Naive B cell (primary cell): Measurements from ENCODE around the gene IRF4. TPM values are rescaled to one million over a fixed set of nuclear protein-coding genes. Genes with fewer than 3 reads are reported as not detected.

Source experiments
- ATAC-seq, 2 donors: fragments of 150-1000 bp; cut with Tn5 transposase; 2 replicates each; pipeline ENCODE4 v1.10.0; 2021; ENCODE audit warnings: low read depth in 2 of 2, mild to moderate bottlenecking in 2 of 2, moderate library complexity in 2 of 2
- DNase-seq: peaks from one replicate; pipeline ENCODE4 v3.0.0; 2022
- H3K27ac Mint-ChIP-seq, 6 donors: one replicate each; pipeline ENCODE4 v1.8.0; 2020 to 2022; ENCODE audit warnings: mild to moderate bottlenecking in 6 of 6, mixed read lengths in 6 of 6, moderate library complexity in 5 of 6, inconsistent platforms in 2 of 6
- H3K27me3 Mint-ChIP-seq, 3 donors: one replicate each; pipeline ENCODE4 v1.8.0; 2021 to 2022; ENCODE audit warnings: mixed read lengths in 3 of 3, mild to moderate bottlenecking in 1 of 3
- H3K36me3 Mint-ChIP-seq, 2 donors: one replicate each; pipeline ENCODE4 v1.8.0; 2020 to 2022; ENCODE audit warnings: mixed read lengths in 2 of 2, inconsistent platforms in 1 of 2, mild to moderate bottlenecking in 1 of 2
- H3K4me1 Mint-ChIP-seq, 3 donors: one replicate each; pipeline ENCODE4 v1.8.0; 2020 to 2022; ENCODE audit warnings: mixed read lengths in 3 of 3, inconsistent platforms in 1 of 3, mild to moderate bottlenecking in 1 of 3, moderate library complexity in 1 of 3
- H3K4me3 Mint-ChIP-seq, 8 donors: one replicate each; pipeline ENCODE4 v1.8.0; 2020 to 2022; ENCODE audit warnings: mild to moderate bottlenecking in 8 of 8, mixed read lengths in 8 of 8, moderate library complexity in 8 of 8, inconsistent platforms in 2 of 8
- H3K9me3 Mint-ChIP-seq, 7 donors: one replicate each; pipeline ENCODE4 v1.8.0; 2020 to 2022; ENCODE audit warnings: mixed read lengths in 7 of 7, mild to moderate bottlenecking in 5 of 7, inconsistent platforms in 2 of 7, moderate library complexity in 1 of 7
- polyA plus RNA-seq, 6 donors: library from polyadenylated mRNA; unstranded; fragments of 300-500 nt; fragmentation: Illumina TruSeq; gene quantifications; one replicate each; pipeline ENCODE4 v1.2.3, GENCODE V29; 2021; ENCODE audit warnings: low read depth in 6 of 6

IRF4 gene
- polyA plus RNA-seq, 6 donors from 2014 or later: 20.8 to 45.7 (median 34.9) TPM

- peaks cover 0 to 1% (median 0%) of the 10 kb centered on the region in 3 donors for H3K27me3 Mint-ChIP-seq
- H3K4me3 Mint-ChIP-seq: peak overlapping the region; percentile 89 to 100 (median 99)
- ATAC-seq: peak in 1 of 2 donors; percentile 1
- peak overlapping the region; percentile 78 to 98 (median 96) for H3K27ac Mint-ChIP-seq
- no peak for DNase-seq
- peaks cover 0 to 2% (median 0%) of the 10 kb centered on the region in 7 donors for H3K9me3 Mint-ChIP-seq
- peaks cover 52 to 61% (median 55%) of the 10 kb centered on the region in 3 donors for H3K4me1 Mint-ChIP-seq
- peaks cover 23 to 32% of the 10 kb centered on the region in 2 donors for H3K36me3 Mint-ChIP-seq
Observed at GRCh38 chr6:393391-394221, 2.1 kb downstream of the IRF4 start.

GRCh38 chr6:394641-395289 lies 3.2 kb downstream of the IRF4 start:
- H3K4me1 Mint-ChIP-seq: peaks cover 60 to 71% (median 62%) of the 10 kb centered on the region in 3 donors

GRCh38 chr6:395432-396125 lies 4.0 kb downstream of the IRF4 start:
- Mint-ChIP-seq H3K9me3 (peaks cover 0 to 2% (median 0%) of the 10 kb centered on the region in 7 donors), H3K27me3 (no peaks in the 10 kb centered on the region), H3K4me3 (peak overlapping the region in 4 of 8 donors; percentile 29 to 97 (median 86)), H3K4me1 (peaks cover 61 to 70% (median 64%) of the 10 kb centered on the region in 3 donors), H3K36me3 (peaks cover 23 to 32% of the 10 kb centered on the region in 2 donors), H3K27ac (peak overlapping the region in 5 of 6 donors; percentile 77 to 98 (median 91))
- DNase-seq: no peak
- no peak for ATAC-seq

More at GRCh38 chr6:394641-395289, 3.2 kb downstream of the IRF4 start:
- peak overlapping the region in 7 of 8 donors; percentile 86 to 100 (median 97) for H3K4me3 Mint-ChIP-seq
- peaks cover 23 to 32% of the 10 kb centered on the region in 2 donors for H3K36me3 Mint-ChIP-seq
- H3K27ac Mint-ChIP-seq: peak overlapping the region; percentile 78 to 98 (median 92)
- H3K9me3 Mint-ChIP-seq: peaks cover 0 to 2% (median 0%) of the 10 kb centered on the region in 7 donors
- no peaks in the 10 kb centered on the region for H3K27me3 Mint-ChIP-seq
- DNase-seq (no peak), ATAC-seq (no peak)

GRCh38 chr6:396126-396520 lies 4.6 kb downstream of the IRF4 start:
- ATAC-seq: no peak
- peaks cover 0 to 2% (median 0%) of the 10 kb centered on the region in 7 donors for H3K9me3 Mint-ChIP-seq
- no peaks in the 10 kb centered on the region for H3K27me3 Mint-ChIP-seq
- H3K4me3 Mint-ChIP-seq: peak overlapping the region in 1 of 8 donors; percentile 96
- peaks cover 23 to 32% of the 10 kb centered on the region in 2 donors for H3K36me3 Mint-ChIP-seq
- H3K4me1 Mint-ChIP-seq: peaks cover 55 to 67% (median 62%) of the 10 kb centered on the region in 3 donors
- H3K27ac Mint-ChIP-seq: peak overlapping the region in 3 of 6 donors; percentile 91 to 98 (median 93)
- DNase-seq: no peak

GRCh38 chr6:397056-397455 lies 5.5 kb downstream of the IRF4 start:
- Mint-ChIP-seq H3K27ac (peak overlapping the region in 5 of 6 donors; percentile 23 to 95 (median 48)), H3K36me3 (peaks cover 23 to 38% of the 10 kb centered on the region in 2 donors), H3K4me3 (peak overlapping the region in 4 of 8 donors; percentile 3 to 72 (median 26)), H3K9me3 (peaks cover 0 to 2% (median 0%) of the 10 kb centered on the region in 7 donors), H3K27me3 (no peaks in the 10 kb centered on the region), H3K4me1 (peaks cover 55 to 75% (median 60%) of the 10 kb centered on the region in 3 donors)
- ATAC-seq (no peak), DNase-seq (no peak)

- Mint-ChIP-seq H3K27ac (peak overlapping the region; percentile 23 to 95 (median 58)), H3K36me3 (peaks cover 23 to 43% of the 10 kb centered on the region in 2 donors), H3K9me3 (peaks cover 0 to 2% (median 0%) of the 10 kb centered on the region in 7 donors), H3K4me1 (peaks cover 61 to 80% (median 62%) of the 10 kb centered on the region in 3 donors), H3K4me3 (peak overlapping the region in 4 of 8 donors; percentile 32 to 72 (median 44)), H3K27me3 (no peaks in the 10 kb centered on the region)
- ATAC-seq (no peak), DNase-seq (no peak)
Observed at GRCh38 chr6:397604-398003, 6.1 kb downstream of the IRF4 start.

- peak overlapping the region in 5 of 6 donors; percentile 23 to 99 (median 84) for H3K27ac Mint-ChIP-seq
- H3K4me3 Mint-ChIP-seq: peak overlapping the region in 4 of 8 donors; percentile 32 to 84 (median 56)
- DNase-seq (no peak), ATAC-seq (no peak)
- no peaks in the 10 kb centered on the region for H3K27me3 Mint-ChIP-seq
- H3K9me3 Mint-ChIP-seq: peaks cover 0 to 2% (median 0%) of the 10 kb centered on the region in 7 donors
- peaks cover 64 to 85% (median 65%) of the 10 kb centered on the region in 3 donors for H3K4me1 Mint-ChIP-seq
- H3K36me3 Mint-ChIP-seq: peaks cover 23 to 45% of the 10 kb centered on the region in 2 donors
Observed at GRCh38 chr6:398065-398464, 6.5 kb downstream of the IRF4 start.

- Mint-ChIP-seq H3K27me3 (no peaks in the 10 kb centered on the region), H3K9me3 (peaks cover 0 to 1% (median 0%) of the 10 kb centered on the region in 7 donors), H3K4me1 (peaks cover 66 to 90% (median 69%) of the 10 kb centered on the region in 3 donors), H3K36me3 (peaks cover 25 to 42% of the 10 kb centered on the region in 2 donors), H3K27ac (peak overlapping the region in 5 of 6 donors; percentile 95 to 99 (median 98)), H3K4me3 (peak overlapping the region in 5 of 8 donors; percentile 74 to 87 (median 79))
- DNase-seq: no peak
- no peak for ATAC-seq
Observed at GRCh38 chr6:398558-399078, 7.1 kb downstream of the IRF4 start.

- no peaks in the 10 kb centered on the region for H3K27me3 Mint-ChIP-seq
- H3K4me3 Mint-ChIP-seq: peak overlapping the region; percentile 19 to 87 (median 76)
- DNase-seq (peak; percentile 86), ATAC-seq (peak; percentile 88 to 89)
- peak overlapping the region; percentile 85 to 99 (median 98) for H3K27ac Mint-ChIP-seq
- H3K36me3 Mint-ChIP-seq: peaks cover 34 to 40% of the 10 kb centered on the region in 2 donors
- H3K4me1 Mint-ChIP-seq: peaks cover 72 to 90% (median 74%) of the 10 kb centered on the region in 3 donors
- no peaks in the 10 kb centered on the region for H3K9me3 Mint-ChIP-seq
Observed at GRCh38 chr6:399785-400534, 8.4 kb downstream of the IRF4 start.

GRCh38 chr6:400815-401214 lies 9.3 kb downstream of the IRF4 start:
- Mint-ChIP-seq H3K4me1 (peaks cover 71 to 88% (median 72%) of the 10 kb centered on the region in 3 donors), H3K27me3 (no peaks in the 10 kb centered on the region), H3K36me3 (peaks cover 33 to 37% of the 10 kb centered on the region in 2 donors), H3K27ac (peak overlapping the region in 5 of 6 donors; percentile 69 to 95 (median 82)), H3K9me3 (no peaks in the 10 kb centered on the region), H3K4me3 (peak overlapping the region in 2 of 8 donors; percentile 22 to 35)
- ATAC-seq (no peak), DNase-seq (no peak)

- H3K4me1 Mint-ChIP-seq: peaks cover 70 to 88% (median 74%) of the 10 kb centered on the region in 3 donors
- H3K36me3 Mint-ChIP-seq: peaks cover 31 to 34% of the 10 kb centered on the region in 2 donors
- peak overlapping the region in 5 of 6 donors; percentile 69 to 95 (median 85) for H3K27ac Mint-ChIP-seq
Observed at GRCh38 chr6:401239-401993, 9.9 kb downstream of the IRF4 start.

More at GRCh38 chr6:401239-401993, 9.9 kb downstream of the IRF4 start:
- no peak for ATAC-seq
- Mint-ChIP-seq H3K27me3 (no peaks in the 10 kb centered on the region), H3K9me3 (no peaks in the 10 kb centered on the region), H3K4me3 (peak overlapping the region in 5 of 8 donors; percentile 22 to 76 (median 35))
- DNase-seq: no peak
